ENCODE data around the gene POTEG. TPM values are rescaled to one million over a fixed set of nuclear protein-coding genes. Genes with fewer than 3 reads are reported as not detected.
"Not testable (repeated sequence)": the region's sequence is repeated elsewhere in the genome, so short reads cannot be mapped to it uniquely, and the experiment has no call there.

The POTEG gene
- polyA plus RNA-seq, 1 donor = not detected

GRCh38 chr14:19433765-19434164 is 376 bp downstream of the POTEG start:
- H3K4me1 ChIP-seq (ENCODE audit: control insufficient read depth, insufficient read depth, low read length); H3K4me3 ChIP-seq (ENCODE audit: low read length); H3K27ac ChIP-seq (ENCODE audit: low read length); H3K27me3 ChIP-seq (ENCODE audit: control insufficient read depth, insufficient read depth, low read length); H3K36me3 ChIP-seq (ENCODE audit: control insufficient read depth, insufficient read depth, low read length); H3K9me3 ChIP-seq (ENCODE audit: control insufficient read depth, low read depth, low read length); DNase-seq: not testable (repeated sequence)
- no CpG with 5 or more reads among the region's 16 CpGs for WGBS (ENCODE audit: insufficient coverage, low lambda C conversion rate)

GRCh38 chr14:19408519-19408918 is 25.6 kb downstream of the POTEG start:
- H3K9me3 ChIP-seq (ENCODE audit: control insufficient read depth, low read depth, low read length); DNase-seq; H3K4me1 ChIP-seq (ENCODE audit: control insufficient read depth, insufficient read depth, low read length); H3K36me3 ChIP-seq (ENCODE audit: control insufficient read depth, insufficient read depth, low read length); H3K27ac ChIP-seq (ENCODE audit: low read length); H3K4me3 ChIP-seq (ENCODE audit: low read length); H3K27me3 ChIP-seq (ENCODE audit: control insufficient read depth, insufficient read depth, low read length): not testable (repeated sequence)
- WGBS (ENCODE audit: insufficient coverage, low lambda C conversion rate) = no CpG with 5 or more reads among the region's 13 CpGs

- not testable (repeated sequence) for H3K4me3 ChIP-seq (ENCODE audit: low read length); H3K9me3 ChIP-seq (ENCODE audit: control insufficient read depth, low read depth, low read length); H3K4me1 ChIP-seq (ENCODE audit: control insufficient read depth, insufficient read depth, low read length); DNase-seq; H3K36me3 ChIP-seq (ENCODE audit: control insufficient read depth, insufficient read depth, low read length); H3K27me3 ChIP-seq (ENCODE audit: control insufficient read depth, insufficient read depth, low read length); H3K27ac ChIP-seq (ENCODE audit: low read length)
- no CpG with 5 or more reads among the region's 18 CpGs for WGBS (ENCODE audit: insufficient coverage, low lambda C conversion rate)
Observed at GRCh38 chr14:19402097-19402496, 32.0 kb downstream of the POTEG start.

- not testable (repeated sequence) for H3K4me1 ChIP-seq (ENCODE audit: control insufficient read depth, insufficient read depth, low read length); H3K36me3 ChIP-seq (ENCODE audit: control insufficient read depth, insufficient read depth, low read length); H3K4me3 ChIP-seq (ENCODE audit: low read length); H3K27me3 ChIP-seq (ENCODE audit: control insufficient read depth, insufficient read depth, low read length); DNase-seq; H3K27ac ChIP-seq (ENCODE audit: low read length); H3K9me3 ChIP-seq (ENCODE audit: control insufficient read depth, low read depth, low read length)
- no CpG with 5 or more reads among the region's 12 CpGs for WGBS (ENCODE audit: insufficient coverage, low lambda C conversion rate)
Observed at GRCh38 chr14:19394727-19395126, 39.4 kb downstream of the POTEG start.

- H3K27ac ChIP-seq (ENCODE audit: low read length); H3K4me1 ChIP-seq (ENCODE audit: control insufficient read depth, insufficient read depth, low read length); H3K27me3 ChIP-seq (ENCODE audit: control insufficient read depth, insufficient read depth, low read length); DNase-seq; H3K4me3 ChIP-seq (ENCODE audit: low read length); H3K9me3 ChIP-seq (ENCODE audit: control insufficient read depth, low read depth, low read length); H3K36me3 ChIP-seq (ENCODE audit: control insufficient read depth, insufficient read depth, low read length): not testable (repeated sequence)
- WGBS (ENCODE audit: insufficient coverage, low lambda C conversion rate) = no CpG with 5 or more reads among the region's 10 CpGs
Observed at GRCh38 chr14:19390230-19390629, 43.9 kb downstream of the POTEG start.

GRCh38 chr14:19388741-19389140 is 45.4 kb downstream of the POTEG start:
- not testable (repeated sequence) for H3K27ac ChIP-seq (ENCODE audit: low read length); H3K4me3 ChIP-seq (ENCODE audit: low read length); H3K27me3 ChIP-seq (ENCODE audit: control insufficient read depth, insufficient read depth, low read length); H3K9me3 ChIP-seq (ENCODE audit: control insufficient read depth, low read depth, low read length); DNase-seq; H3K4me1 ChIP-seq (ENCODE audit: control insufficient read depth, insufficient read depth, low read length); H3K36me3 ChIP-seq (ENCODE audit: control insufficient read depth, insufficient read depth, low read length)
- no CpG with 5 or more reads among the region's 4 CpGs for WGBS (ENCODE audit: insufficient coverage, low lambda C conversion rate)

GRCh38 chr14:19386996-19387395 is 47.1 kb downstream of the POTEG start:
- DNase-seq; H3K27ac ChIP-seq (ENCODE audit: low read length); H3K4me1 ChIP-seq (ENCODE audit: control insufficient read depth, insufficient read depth, low read length); H3K36me3 ChIP-seq (ENCODE audit: control insufficient read depth, insufficient read depth, low read length); H3K27me3 ChIP-seq (ENCODE audit: control insufficient read depth, insufficient read depth, low read length); H3K9me3 ChIP-seq (ENCODE audit: control insufficient read depth, low read depth, low read length); H3K4me3 ChIP-seq (ENCODE audit: low read length): not testable (repeated sequence)
- no CpG with 5 or more reads among the region's 9 CpGs for WGBS (ENCODE audit: insufficient coverage, low lambda C conversion rate)

GRCh38 chr14:19386309-19386708 is 47.8 kb downstream of the POTEG start:
- H3K27ac ChIP-seq (ENCODE audit: low read length); H3K36me3 ChIP-seq (ENCODE audit: control insufficient read depth, insufficient read depth, low read length); H3K27me3 ChIP-seq (ENCODE audit: control insufficient read depth, insufficient read depth, low read length); DNase-seq; H3K4me1 ChIP-seq (ENCODE audit: control insufficient read depth, insufficient read depth, low read length); H3K9me3 ChIP-seq (ENCODE audit: control insufficient read depth, low read depth, low read length); H3K4me3 ChIP-seq (ENCODE audit: low read length): not testable (repeated sequence)
- WGBS (ENCODE audit: insufficient coverage, low lambda C conversion rate) = no CpG with 5 or more reads among the region's 7 CpGs

- not testable (repeated sequence) for H3K36me3 ChIP-seq (ENCODE audit: control insufficient read depth, insufficient read depth, low read length); H3K27ac ChIP-seq (ENCODE audit: low read length); H3K27me3 ChIP-seq (ENCODE audit: control insufficient read depth, insufficient read depth, low read length); H3K4me1 ChIP-seq (ENCODE audit: control insufficient read depth, insufficient read depth, low read length); DNase-seq; H3K4me3 ChIP-seq (ENCODE audit: low read length); H3K9me3 ChIP-seq (ENCODE audit: control insufficient read depth, low read depth, low read length)
- WGBS (ENCODE audit: insufficient coverage, low lambda C conversion rate) = no CpG with 5 or more reads among the region's 6 CpGs
Observed at GRCh38 chr14:19384088-19384781, 49.9 kb downstream of the POTEG start.

GRCh38 chr14:19383008-19383584 is 51.0 kb downstream of the POTEG start:
- no CpG with 5 or more reads among the region's 6 CpGs for WGBS (ENCODE audit: insufficient coverage, low lambda C conversion rate)
- H3K36me3 ChIP-seq (ENCODE audit: control insufficient read depth, insufficient read depth, low read length); DNase-seq; H3K4me1 ChIP-seq (ENCODE audit: control insufficient read depth, insufficient read depth, low read length); H3K4me3 ChIP-seq (ENCODE audit: low read length); H3K9me3 ChIP-seq (ENCODE audit: control insufficient read depth, low read depth, low read length); H3K27ac ChIP-seq (ENCODE audit: low read length); H3K27me3 ChIP-seq (ENCODE audit: control insufficient read depth, insufficient read depth, low read length): not testable (repeated sequence)

GRCh38 chr14:19380137-19380536 is 54.0 kb downstream of the POTEG start:
- H3K36me3 ChIP-seq (ENCODE audit: control insufficient read depth, insufficient read depth, low read length); H3K27ac ChIP-seq (ENCODE audit: low read length); H3K4me3 ChIP-seq (ENCODE audit: low read length); H3K4me1 ChIP-seq (ENCODE audit: control insufficient read depth, insufficient read depth, low read length); DNase-seq; H3K9me3 ChIP-seq (ENCODE audit: control insufficient read depth, low read depth, low read length); H3K27me3 ChIP-seq (ENCODE audit: control insufficient read depth, insufficient read depth, low read length): not testable (repeated sequence)
- WGBS (ENCODE audit: insufficient coverage, low lambda C conversion rate) = no CpG with 5 or more reads among the region's 1 CpG

Measured in large intestine (tissue), 3 donors.